ENCODE results near the gene ERO1B.

- TF ChIP-seq CTCF (IDR thresholded peaks at IDR 0.05) (no peak), POLR2A (IDR thresholded peaks at IDR 0.05) (no peak)
Observed at GRCh38 chr1:236242568-236242967, 39.2 kb downstream of the ERO1B start.

All from thyroid gland (tissue), 4 donors.